LNCaP clone FGC (cell line): ENCODE results near the gene ITPK1.
"Not testable (repeated sequence)": the region's sequence is repeated elsewhere in the genome, so short reads cannot be mapped to it uniquely, and the experiment has no call there.

ENCODE experiments used
- DNase-seq: peaks from one replicate; pipeline ENCODE4 v3.0.0-alpha.2; 2011; ENCODE audit warnings: low read depth
- H3K4me3 ChIP-seq: 2 replicates; pipeline ENCODE4 v1.5.1; 2011; ENCODE audit warnings: mild to moderate bottlenecking, low read depth, low read length, control low read depth
- CTCF ChIP-seq: IDR thresholded peaks from 2 replicates; pipeline ENCODE4 v1.5.1; 2012; ENCODE audit warnings: mild to moderate bottlenecking; ENCODE audit not compliant: control insufficient read depth, insufficient read depth; ENCODE audit errors: extremely low read depth

Gene ITPK1

GRCh38 chr14:93137864-93138263 lies 22.1 kb upstream of the ITPK1 start:
- DNase-seq = no peak
- H3K4me3 ChIP-seq = no peak overlapping the region
- no peak for TF ChIP-seq CTCF

GRCh38 chr14:93136508-93136907 lies 20.8 kb upstream of the ITPK1 start:
- DNase-seq, H3K4me3 ChIP-seq: not testable (repeated sequence)

- TF ChIP-seq CTCF = no peak
- no peak for DNase-seq
- H3K4me3 ChIP-seq = no peak overlapping the region
These were observed 20.3 kb upstream of the ITPK1 start for GRCh38 chr14:93136009-93136408.

GRCh38 chr14:93135399-93135798 lies 19.7 kb upstream of the ITPK1 start:
- H3K4me3 ChIP-seq = no peak overlapping the region
- TF ChIP-seq CTCF = no peak
- DNase-seq = peak; percentile 90

- TF ChIP-seq CTCF = no peak
- no peak for DNase-seq
- H3K4me3 ChIP-seq = no peak overlapping the region
These were observed 17.7 kb upstream of the ITPK1 start for GRCh38 chr14:93133464-93133863.

GRCh38 chr14:93132472-93133065 lies 16.8 kb upstream of the ITPK1 start:
- TF ChIP-seq CTCF = peak; percentile 62
- no peak for DNase-seq
- H3K4me3 ChIP-seq = no peak overlapping the region

GRCh38 chr14:93131257-93131820 lies 15.6 kb upstream of the ITPK1 start:
- not testable (repeated sequence) for H3K4me3 ChIP-seq, DNase-seq

GRCh38 chr14:93128725-93129459 lies 13.2 kb upstream of the ITPK1 start:
- no peak for DNase-seq
- no peak overlapping the region for H3K4me3 ChIP-seq
- no peak for TF ChIP-seq CTCF
